OCI-LY1 (cell line): Measurements from ENCODE around the gene PSKH1.

Experiments
- H2AFZ ChIP-seq: fragments of 200-600 bp; sonication (generic), shearing (Covaris generic); 2 replicates; pipeline ENCODE4 v1.6.0; 2014; ENCODE audit warnings: antibody characterized with exemption, mild to moderate bottlenecking, low read length
- H3F3A ChIP-seq: fragments of 200-600 bp; sonication (generic), shearing (Covaris generic); 2 replicates; pipeline ENCODE4 v1.6.0; 2014; ENCODE audit warnings: mild to moderate bottlenecking, antibody characterized with exemption, low read length, moderate library complexity; ENCODE audit not compliant: insufficient read depth
- H3K27ac ChIP-seq: fragments of 200-600 bp; sonication (generic); 2 replicates; pipeline ENCODE4 v1.5.1; 2014; ENCODE audit warnings: low read length, mixed run types, mild to moderate bottlenecking, low read depth; ENCODE audit not compliant: poor library complexity, severe bottlenecking
- H3K27me3 ChIP-seq: fragments of 200-600 bp; sonication (generic); 2 replicates; pipeline ENCODE4 v1.6.0; 2014; ENCODE audit warnings: antibody characterized with exemption, mild to moderate bottlenecking, low read length, moderate library complexity; ENCODE audit not compliant: insufficient read depth
- H3K36me3 ChIP-seq: fragments of 200-600 bp; sonication (generic); 2 replicates; pipeline ENCODE4 v1.6.1; 2014; ENCODE audit warnings: mild to moderate bottlenecking, antibody characterized with exemption, low read length, moderate library complexity, mixed read lengths; ENCODE audit not compliant: insufficient read depth
- H3K4me1 ChIP-seq: fragments of 200-600 bp; sonication (generic); 2 replicates; pipeline ENCODE4 v1.5.1; 2014; ENCODE audit warnings: mild to moderate bottlenecking, low read length, moderate library complexity; ENCODE audit not compliant: insufficient read depth, severe bottlenecking
- H3K4me2 ChIP-seq: fragments of 200-600 bp; sonication (generic), shearing (Covaris generic); 2 replicates; pipeline ENCODE4 v1.6.1; 2014; ENCODE audit warnings: low read length
- H3K4me3 ChIP-seq: fragments of 200-600 bp; sonication (generic); 2 replicates; pipeline ENCODE4 v1.5.1; 2014; ENCODE audit warnings: low read length, low read depth, mild to moderate bottlenecking, mixed read lengths; ENCODE audit not compliant: poor library complexity, severe bottlenecking
- H3K79me2 ChIP-seq: fragments of 200-600 bp; shearing (Covaris generic); 2 replicates; pipeline ENCODE4 v1.6.1; 2016; ENCODE audit warnings: mixed run types, low read length, mixed read lengths; ENCODE audit not compliant: insufficient read depth
- H3K9ac ChIP-seq: fragments of 200-600 bp; sonication (generic), shearing (Covaris generic); 2 replicates; pipeline ENCODE4 v1.6.1; 2014; ENCODE audit warnings: mild to moderate bottlenecking, low read length, mixed read lengths
- H3K9me2 ChIP-seq: fragments of 200-600 bp; sonication (generic), shearing (Covaris generic); 2 replicates; pipeline ENCODE4 v1.6.1; 2014; ENCODE audit warnings: low read depth, mild to moderate bottlenecking, low read length, mixed read lengths
- H3K9me3 ChIP-seq: fragments of 200-600 bp; shearing (Covaris generic); 2 replicates; pipeline ENCODE4 v1.6.1; 2014; ENCODE audit warnings: low read length, mixed read lengths
- H4K20me1 ChIP-seq: fragments of 200-600 bp; sonication (generic), shearing (Covaris generic); 2 replicates; pipeline ENCODE4 v1.6.0; 2016; ENCODE audit warnings: mild to moderate bottlenecking, low read length; ENCODE audit not compliant: insufficient read depth
- CTCF ChIP-seq: fragments of 200-600 bp; sonication (generic), shearing (Covaris generic); IDR thresholded peaks from 2 replicates; pipeline ENCODE4 v1.5.1; 2017; ENCODE audit warnings: mild to moderate bottlenecking, antibody characterized with exemption, low read length, moderate library complexity, mixed read lengths
- EZH2 ChIP-seq: fragments of 200-600 bp; sonication (generic), shearing (Covaris generic); IDR thresholded peaks from 2 replicates; pipeline ENCODE4 v1.8.0; 2017; ENCODE audit warnings: borderline replicate concordance, mixed run types, mild to moderate bottlenecking, antibody characterized with exemption, low read length, moderate library complexity, mixed read lengths

PSKH1 gene

GRCh38 chr16:67883146-67883871, 9.7 kb upstream of the PSKH1 start:
- no peak overlapping the region for H3K9ac ChIP-seq
- no peaks in the 10 kb centered on the region for H3K9me3 ChIP-seq
- H3F3A ChIP-seq: no peaks in the 10 kb centered on the region
- H3K4me1 ChIP-seq: no peaks in the 10 kb centered on the region
- no peaks in the 10 kb centered on the region for H3K79me2 ChIP-seq
- H3K27me3 ChIP-seq: no peaks in the 10 kb centered on the region
- no peak for TF ChIP-seq EZH2
- TF ChIP-seq CTCF: no peak
- no peak overlapping the region for H2AFZ ChIP-seq
- H3K4me3 ChIP-seq: no peak overlapping the region
- H3K27ac ChIP-seq: no peak overlapping the region
- H3K4me2 ChIP-seq: no peak overlapping the region
- H3K36me3 ChIP-seq: peaks cover 82% of the 10 kb centered on the region
- no peaks in the 10 kb centered on the region for H3K9me2 ChIP-seq
- H4K20me1 ChIP-seq: no peaks in the 10 kb centered on the region

- Histone ChIP-seq H3K36me3 (peaks cover 76% of the 10 kb centered on the region), H4K20me1 (no peaks in the 10 kb centered on the region), H3K4me1 (no peaks in the 10 kb centered on the region), H3F3A (no peaks in the 10 kb centered on the region), H3K27ac (no peak overlapping the region), H2AFZ (no peak overlapping the region), H3K9ac (no peak overlapping the region), H3K4me3 (no peak overlapping the region), H3K27me3 (no peaks in the 10 kb centered on the region), H3K9me2 (no peaks in the 10 kb centered on the region), H3K9me3 (no peaks in the 10 kb centered on the region), H3K79me2 (no peaks in the 10 kb centered on the region), H3K4me2 (no peak overlapping the region)
- TF ChIP-seq CTCF: peak; percentile 91
- TF ChIP-seq EZH2: no peak
These were observed 9.2 kb upstream of the PSKH1 start for GRCh38 chr16:67883872-67884261.

GRCh38 chr16:67884684-67885083, 8.4 kb upstream of the PSKH1 start, which contains the start of gene NRN1L:
TSS of gene NRN1L (plus strand) at chr16:67884885. CDS start at chr16:67884904, 19 bp downstream.
- TF ChIP-seq EZH2: no peak
- no peak for TF ChIP-seq CTCF
- no peaks in the 10 kb centered on the region for H3K27me3 ChIP-seq
- no peaks in the 10 kb centered on the region for H4K20me1 ChIP-seq
- H3K36me3 ChIP-seq: peaks cover 68% of the 10 kb centered on the region
- H3F3A ChIP-seq: no peaks in the 10 kb centered on the region
- no peak within 1 kb of the TSS for H3K9ac ChIP-seq
- H3K9me3 ChIP-seq: no peaks in the 10 kb centered on the region
- no peak within 1 kb of the TSS for H2AFZ ChIP-seq
- no peaks in the 10 kb centered on the region for H3K79me2 ChIP-seq
- H3K27ac ChIP-seq: no peak within 1 kb of the TSS
- H3K9me2 ChIP-seq: no peaks in the 10 kb centered on the region
- H3K4me1 ChIP-seq: no peaks in the 10 kb centered on the region
- H3K4me2 ChIP-seq: no peak within 1 kb of the TSS
- H3K4me3 ChIP-seq: no peak within 1 kb of the TSS
